ENCODE measurements around the gene EXOC3.
A peak's percentile ranks its signal among the peaks of the same experiment; 100 is the strongest.

Gene EXOC3

DNA sequence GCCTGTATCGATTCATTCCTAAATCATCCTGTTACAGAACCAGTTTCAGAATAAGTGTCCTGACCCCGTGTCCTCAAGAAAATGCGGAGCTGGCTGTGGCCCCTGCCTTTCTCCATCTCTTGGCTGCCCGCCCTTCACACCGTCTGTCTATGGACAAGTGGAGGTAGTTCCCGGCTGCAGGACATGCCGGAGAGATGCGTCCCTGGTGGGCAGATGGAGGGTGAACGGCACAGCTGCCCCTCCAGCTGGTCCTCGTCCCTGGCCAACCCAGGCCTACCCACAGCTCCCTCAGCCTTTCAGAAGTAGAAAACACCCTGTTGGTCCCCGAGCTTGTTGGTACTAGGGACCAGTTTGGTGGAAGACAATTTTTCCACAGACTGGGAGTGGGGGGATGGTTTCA lies 14.8 kb upstream of the EXOC3 start:
- Mint-ChIP-seq H3K4me3 (no peak overlapping the region), H3K27me3 (ENCODE audit: low read depth) (no peaks in the 10 kb centered on the region), H3K9me3 (no peaks in the 10 kb centered on the region), H3K4me1 (peaks cover 10% of the 10 kb centered on the region), H3K27ac (no peak overlapping the region), H3K36me3 (ENCODE audit: low read depth) (peaks cover 3% of the 10 kb centered on the region)
- TF ChIP-seq, protein P1, sequence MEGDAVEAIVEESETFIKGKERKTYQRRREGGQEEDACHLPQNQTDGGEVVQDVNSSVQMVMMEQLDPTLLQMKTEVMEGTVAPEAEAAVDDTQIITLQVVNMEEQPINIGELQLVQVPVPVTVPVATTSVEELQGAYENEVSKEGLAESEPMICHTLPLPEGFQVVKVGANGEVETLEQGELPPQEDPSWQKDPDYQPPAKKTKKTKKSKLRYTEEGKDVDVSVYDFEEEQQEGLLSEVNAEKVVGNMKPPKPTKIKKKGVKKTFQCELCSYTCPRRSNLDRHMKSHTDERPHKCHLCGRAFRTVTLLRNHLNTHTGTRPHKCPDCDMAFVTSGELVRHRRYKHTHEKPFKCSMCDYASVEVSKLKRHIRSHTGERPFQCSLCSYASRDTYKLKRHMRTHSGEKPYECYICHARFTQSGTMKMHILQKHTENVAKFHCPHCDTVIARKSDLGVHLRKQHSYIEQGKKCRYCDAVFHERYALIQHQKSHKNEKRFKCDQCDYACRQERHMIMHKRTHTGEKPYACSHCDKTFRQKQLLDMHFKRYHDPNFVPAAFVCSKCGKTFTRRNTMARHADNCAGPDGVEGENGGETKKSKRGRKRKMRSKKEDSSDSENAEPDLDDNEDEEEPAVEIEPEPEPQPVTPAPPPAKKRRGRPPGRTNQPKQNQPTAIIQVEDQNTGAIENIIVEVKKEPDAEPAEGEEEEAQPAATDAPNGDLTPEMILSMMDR (IDR thresholded peaks at IDR 0.05; ENCODE audit: unreplicated experiment in 3 of 3), result no peak

GRCh38 chr5:428754-429452 lies 14.1 kb upstream of the EXOC3 start:
- Mint-ChIP-seq H3K4me3 (no peak overlapping the region), H3K27me3 (ENCODE audit: low read depth) (no peaks in the 10 kb centered on the region), H3K9me3 (no peaks in the 10 kb centered on the region), H3K27ac (peak overlapping the region in 1 of 3 experiments; percentile 67), H3K4me1 (peaks cover 6% of the 10 kb centered on the region), H3K36me3 (ENCODE audit: low read depth) (peaks cover 3% of the 10 kb centered on the region)
- TF ChIP-seq, protein P1 (IDR thresholded peaks at IDR 0.05; ENCODE audit: unreplicated experiment in 3 of 3), result no peak

GRCh38 chr5:429453-430188 lies 13.4 kb upstream of the EXOC3 start:
- TF ChIP-seq, protein P1 (IDR thresholded peaks at IDR 0.05; ENCODE audit: unreplicated experiment in 3 of 3), result no peak
- H3K4me1 Mint-ChIP-seq, result peaks cover 6% of the 10 kb centered on the region
- peaks cover 3% of the 10 kb centered on the region for H3K36me3 Mint-ChIP-seq (ENCODE audit: low read depth)
- H3K4me3 Mint-ChIP-seq, result peak overlapping the region in 1 of 3 experiments; percentile 5
- no peaks in the 10 kb centered on the region for H3K9me3 Mint-ChIP-seq
- H3K27me3 Mint-ChIP-seq (ENCODE audit: low read depth), result no peaks in the 10 kb centered on the region
- peak overlapping the region; percentile 14 to 54 (median 23) for H3K27ac Mint-ChIP-seq

DNA sequence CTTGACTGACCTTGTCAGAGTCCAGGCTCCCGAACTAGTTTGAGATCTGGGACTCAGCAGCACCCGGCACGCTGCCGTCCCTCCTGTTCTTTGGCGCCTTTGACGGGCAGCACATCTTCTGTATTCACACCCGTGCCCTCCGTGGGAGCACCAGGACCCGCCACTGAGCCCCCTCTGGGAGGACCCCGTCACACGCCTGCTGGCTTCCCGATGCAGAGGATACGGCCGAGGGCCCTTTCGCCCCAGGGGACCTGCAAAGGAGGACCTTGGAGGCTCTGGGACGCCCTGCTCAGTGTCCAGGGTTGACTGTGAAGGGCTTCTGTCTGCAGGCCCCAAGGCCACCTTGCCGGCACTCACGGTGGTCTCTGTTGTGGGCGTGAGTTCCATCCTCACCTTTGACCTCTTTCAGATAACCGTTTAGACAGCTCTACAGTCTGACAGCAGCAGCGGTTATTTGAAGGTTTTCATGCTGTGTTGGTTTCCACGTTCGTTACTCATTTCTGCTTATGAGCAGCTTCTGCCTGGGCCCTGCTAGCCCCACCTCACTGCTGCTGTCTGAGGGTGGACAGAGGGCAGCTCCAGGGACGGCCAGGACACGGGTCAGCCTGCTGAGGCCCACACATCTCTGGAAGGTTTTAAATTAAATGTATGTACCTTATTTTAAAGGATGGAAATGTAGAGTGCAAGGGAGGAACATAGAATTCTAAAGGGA lies 12.6 kb upstream of the EXOC3 start:
- peak overlapping the region in 1 of 3 experiments; percentile 5 for H3K4me3 Mint-ChIP-seq
- peaks cover 6% of the 10 kb centered on the region for H3K4me1 Mint-ChIP-seq
- H3K36me3 Mint-ChIP-seq (ENCODE audit: low read depth), result peaks cover 3% of the 10 kb centered on the region
- peak overlapping the region in 2 of 3 experiments; percentile 23 to 54 for H3K27ac Mint-ChIP-seq
- no peaks in the 10 kb centered on the region for H3K27me3 Mint-ChIP-seq (ENCODE audit: low read depth)
- H3K9me3 Mint-ChIP-seq, result no peaks in the 10 kb centered on the region
- TF ChIP-seq, protein P1 (IDR thresholded peaks at IDR 0.05; ENCODE audit: unreplicated experiment in 3 of 3), result no peak

DNA sequence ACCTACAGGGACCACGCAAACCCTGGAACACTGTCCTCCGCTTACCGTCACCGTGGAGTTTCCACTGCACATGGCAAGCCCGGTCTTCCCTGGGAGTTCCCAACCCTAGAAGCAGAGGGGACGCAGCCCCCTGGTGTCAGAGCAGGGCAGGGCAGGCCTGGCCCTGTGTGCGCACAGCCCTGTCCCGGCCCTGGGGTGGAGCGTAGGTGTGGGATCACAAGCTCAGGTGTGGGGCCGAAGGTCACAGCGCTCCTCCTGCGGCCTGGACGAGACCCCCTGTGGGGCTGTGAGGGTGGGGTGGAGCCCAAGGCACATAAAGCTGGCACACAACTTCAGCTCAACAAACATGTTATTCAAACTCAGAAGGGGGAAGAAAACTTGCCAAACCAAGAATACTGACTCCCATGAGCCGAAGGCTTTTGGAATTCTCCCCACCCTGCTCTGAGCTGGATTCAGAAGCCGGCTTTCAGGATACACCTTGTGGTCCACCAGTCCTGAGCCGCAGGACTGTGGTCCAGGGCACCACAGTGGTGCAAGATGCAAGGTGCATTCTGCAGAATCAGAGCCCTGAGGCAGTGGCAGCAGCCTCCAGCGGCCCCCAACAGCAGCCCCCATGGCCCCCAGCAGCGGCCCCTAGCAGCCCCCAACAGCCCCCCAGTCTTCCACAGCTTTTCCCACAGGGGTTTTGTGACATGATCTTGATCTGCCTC lies 11.8 kb upstream of the EXOC3 start:
- H3K27ac Mint-ChIP-seq, result no peak overlapping the region
- no peaks in the 10 kb centered on the region for H3K9me3 Mint-ChIP-seq
- TF ChIP-seq, protein P1 (IDR thresholded peaks at IDR 0.05; ENCODE audit: unreplicated experiment in 3 of 3), result peak; percentile 78 to 89 (median 87)
- H3K4me1 Mint-ChIP-seq, result peaks cover 6% of the 10 kb centered on the region
- H3K4me3 Mint-ChIP-seq, result no peak overlapping the region
- no peaks in the 10 kb centered on the region for H3K27me3 Mint-ChIP-seq (ENCODE audit: low read depth)
- H3K36me3 Mint-ChIP-seq (ENCODE audit: low read depth), result peaks cover 3% of the 10 kb centered on the region

All from nephron (organoid).